Cardiac fibroblast (primary cell): ENCODE data around the gene TEX48.
A peak's percentile ranks its signal among the peaks of the same experiment; 100 is the strongest.

ENCODE experiments used
- DNase-seq, 2 donors: peaks; one replicate each; pipeline versions ENCODE4 v3.0.0 to v3.0.0-alpha.2; 2010; ENCODE audit warnings: low read depth in 2 of 2
- H3K4me3 ChIP-seq, 2 donors: replicated peaks in 1 of 2; 1 replicate in 1 of 2; 2 replicates in 1 of 2; pipeline ENCODE4 v1.5.1; 2011; ENCODE audit warnings: low read depth in 2 of 2, low read length in 2 of 2, mild to moderate bottlenecking in 2 of 2, moderate library complexity in 1 of 2
- TF ChIP-seq, protein P1 (sequence below): IDR thresholded peaks from one replicate; pipeline ENCODE4 v1.5.1; 2011; ENCODE audit warnings: low read depth, mild to moderate bottlenecking, low read length, inconsistent platforms

Gene TEX48

DNA sequence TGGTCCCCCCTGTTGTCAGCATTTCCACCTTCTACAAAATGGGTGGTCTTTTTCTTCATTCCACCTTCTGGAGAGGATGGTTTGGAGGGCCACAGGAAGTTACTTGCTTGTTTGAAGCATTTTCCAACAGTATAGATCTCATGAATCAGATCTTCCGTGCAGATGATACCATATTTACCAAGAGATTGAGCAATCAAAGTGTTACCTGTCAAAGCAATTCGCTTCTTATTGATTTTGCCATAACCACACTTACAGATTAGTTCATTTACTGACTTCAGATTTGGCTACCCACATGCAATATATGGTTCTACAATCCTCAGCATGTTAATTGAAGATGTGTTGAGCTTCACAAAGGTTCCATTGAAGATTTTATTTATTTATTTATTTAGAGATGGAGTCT, 14.0 kb upstream of the TEX48 start:
- TF ChIP-seq, protein P1, sequence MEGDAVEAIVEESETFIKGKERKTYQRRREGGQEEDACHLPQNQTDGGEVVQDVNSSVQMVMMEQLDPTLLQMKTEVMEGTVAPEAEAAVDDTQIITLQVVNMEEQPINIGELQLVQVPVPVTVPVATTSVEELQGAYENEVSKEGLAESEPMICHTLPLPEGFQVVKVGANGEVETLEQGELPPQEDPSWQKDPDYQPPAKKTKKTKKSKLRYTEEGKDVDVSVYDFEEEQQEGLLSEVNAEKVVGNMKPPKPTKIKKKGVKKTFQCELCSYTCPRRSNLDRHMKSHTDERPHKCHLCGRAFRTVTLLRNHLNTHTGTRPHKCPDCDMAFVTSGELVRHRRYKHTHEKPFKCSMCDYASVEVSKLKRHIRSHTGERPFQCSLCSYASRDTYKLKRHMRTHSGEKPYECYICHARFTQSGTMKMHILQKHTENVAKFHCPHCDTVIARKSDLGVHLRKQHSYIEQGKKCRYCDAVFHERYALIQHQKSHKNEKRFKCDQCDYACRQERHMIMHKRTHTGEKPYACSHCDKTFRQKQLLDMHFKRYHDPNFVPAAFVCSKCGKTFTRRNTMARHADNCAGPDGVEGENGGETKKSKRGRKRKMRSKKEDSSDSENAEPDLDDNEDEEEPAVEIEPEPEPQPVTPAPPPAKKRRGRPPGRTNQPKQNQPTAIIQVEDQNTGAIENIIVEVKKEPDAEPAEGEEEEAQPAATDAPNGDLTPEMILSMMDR, result no peak
- H3K4me3 ChIP-seq, result no peak overlapping the region
- DNase-seq, result no peak

DNA sequence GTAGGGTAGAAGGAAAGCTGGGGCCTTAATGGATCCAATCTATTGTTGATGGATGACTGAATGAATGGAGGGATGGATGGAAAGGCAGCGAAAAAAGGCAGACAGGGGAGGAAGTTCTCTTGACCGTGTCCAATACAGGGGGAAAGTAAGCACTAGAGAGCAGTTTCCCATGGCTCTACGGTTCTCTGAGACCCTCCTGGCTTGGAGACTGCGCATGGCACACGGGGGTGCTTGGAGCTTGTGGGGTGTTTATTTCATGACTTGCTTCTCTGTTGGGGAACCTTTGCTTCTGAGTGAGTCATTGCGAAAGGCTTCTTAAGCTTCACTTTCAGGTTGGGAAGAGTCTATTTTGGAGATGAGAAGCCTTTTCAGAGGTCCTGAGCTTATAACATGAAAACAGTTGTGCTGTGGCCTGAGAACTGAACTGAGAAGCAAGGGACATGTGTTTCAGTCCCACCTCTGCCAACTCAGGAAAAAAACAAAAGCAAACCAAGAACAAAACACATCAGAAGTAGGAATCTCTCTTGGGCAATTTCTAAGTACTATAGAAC, 12.8 kb upstream of the TEX48 start:
- no peak overlapping the region for H3K4me3 ChIP-seq
- no peak for DNase-seq
- TF ChIP-seq, protein P1, result no peak

DNA sequence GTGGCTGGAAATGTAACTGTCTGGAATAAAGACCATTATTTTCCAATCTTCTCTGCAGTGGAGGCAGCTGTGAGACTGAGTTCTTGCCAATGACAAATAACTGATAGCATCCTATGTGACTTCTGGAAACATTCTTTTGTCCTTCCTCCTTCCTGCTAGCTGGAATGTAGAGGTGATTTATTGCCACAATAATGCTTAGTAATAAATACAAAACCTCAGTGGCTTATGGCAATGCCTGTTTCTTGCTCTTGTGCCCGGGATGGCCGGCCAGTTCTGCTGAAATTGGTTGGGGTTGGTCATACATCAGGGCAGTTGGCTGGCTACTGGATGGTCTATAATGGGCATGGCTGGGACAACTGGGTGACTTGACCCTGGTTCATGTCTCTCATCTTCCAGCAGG, 12.2 kb upstream of the TEX48 start:
- H3K4me3 ChIP-seq, result no peak overlapping the region
- DNase-seq, result no peak
- TF ChIP-seq, protein P1, result no peak

DNA sequence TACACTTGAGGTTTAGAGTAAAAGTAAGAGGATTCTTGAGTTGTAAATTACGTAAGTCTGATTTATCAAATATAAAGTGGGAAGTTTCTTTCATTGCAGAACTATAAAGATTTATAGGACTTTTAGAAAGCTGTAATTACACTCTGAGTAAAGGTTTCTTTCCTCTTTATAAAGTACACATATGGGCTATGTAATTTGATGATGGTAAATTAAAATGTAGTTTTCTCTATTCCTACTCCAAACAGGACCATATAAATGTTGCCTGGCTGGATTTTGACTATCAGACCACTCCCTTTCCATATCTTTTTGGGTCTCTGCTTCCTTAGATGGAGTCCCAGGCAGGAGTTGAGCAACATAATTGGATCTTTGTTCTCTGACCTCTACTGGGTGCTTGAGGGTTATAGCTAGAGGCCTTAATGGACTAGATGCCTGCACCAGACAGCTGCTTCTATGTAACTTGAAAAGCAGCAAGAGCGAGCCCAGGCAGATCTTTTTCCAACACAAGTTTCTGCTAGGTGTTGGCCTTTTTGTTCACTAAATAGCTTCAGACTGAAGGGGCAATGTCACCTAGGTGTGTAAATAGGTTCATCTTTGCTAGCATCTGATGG, 11.4 kb upstream of the TEX48 start:
- no peak overlapping the region for H3K4me3 ChIP-seq
- TF ChIP-seq, protein P1, result no peak
- no peak for DNase-seq

DNA sequence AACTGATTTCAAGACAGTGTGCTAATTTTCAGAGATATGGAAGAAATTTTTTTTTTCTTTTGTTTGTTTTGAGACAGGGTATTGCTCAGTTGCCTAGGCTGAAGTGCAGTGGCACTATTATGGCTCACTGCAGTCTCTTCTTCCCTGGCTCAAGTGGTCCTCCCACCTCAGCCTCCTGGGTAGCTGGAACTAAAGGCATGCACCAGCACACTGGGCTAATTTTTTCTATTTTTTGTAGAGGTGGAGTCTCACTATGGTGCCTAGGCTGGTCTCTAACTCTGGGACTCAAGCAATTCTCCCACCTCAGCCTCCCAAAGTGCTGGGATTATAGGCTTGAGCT, 9.9 kb upstream of the TEX48 start:
- no peak for DNase-seq
- TF ChIP-seq, protein P1, result no peak
- no peak overlapping the region for H3K4me3 ChIP-seq

DNA sequence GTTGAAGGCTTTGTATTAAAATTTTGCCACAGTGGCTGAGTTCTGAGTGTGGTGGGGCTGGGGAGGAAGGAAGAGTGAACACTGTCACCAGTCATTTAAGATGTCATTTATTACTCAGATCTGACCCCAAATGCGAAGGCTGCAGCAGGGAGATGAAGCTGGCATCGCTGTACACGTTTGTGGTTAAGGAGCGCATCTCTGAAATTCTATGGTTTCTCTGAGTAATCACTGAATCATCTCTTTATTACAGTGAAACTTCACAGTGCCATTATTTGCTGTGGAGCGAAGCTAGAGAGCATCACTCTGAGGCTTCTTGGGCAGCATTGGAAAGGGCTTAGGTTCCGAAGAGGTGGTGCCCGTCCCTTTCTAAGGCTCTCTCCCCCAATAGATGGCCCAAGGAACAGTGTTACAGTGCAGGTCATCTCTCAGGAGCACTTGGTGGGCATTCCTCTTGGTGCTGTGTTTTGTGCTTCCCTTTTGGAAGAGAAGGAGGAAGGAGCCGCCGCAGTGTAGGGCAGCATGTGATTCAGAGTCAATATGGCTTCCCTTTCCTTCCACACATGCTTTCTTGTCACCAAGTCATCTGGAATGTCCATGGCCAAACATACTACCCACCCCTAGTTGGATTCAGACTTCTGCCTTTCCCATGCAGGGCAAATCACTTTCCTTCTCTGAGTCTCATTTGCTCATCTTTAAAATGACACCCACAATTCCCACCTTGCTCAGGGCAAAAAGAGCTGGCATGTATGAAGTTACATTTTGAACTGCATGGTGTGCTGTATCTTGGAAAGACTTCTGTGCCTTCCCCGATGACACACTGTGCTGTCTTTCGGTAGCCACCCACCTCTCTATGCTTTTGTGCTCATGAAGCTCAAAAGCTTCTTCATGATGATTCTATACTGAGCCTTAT, 9.3 kb upstream of the TEX48 start:
- TF ChIP-seq, protein P1, result no peak
- H3K4me3 ChIP-seq, result no peak overlapping the region
- peak; percentile 58 to 88 for DNase-seq
